HG03558 (cell line): ENCODE data around the gene CNNM2.
"Not testable (repeated sequence)": the region's sequence is repeated elsewhere in the genome, so short reads cannot be mapped to it uniquely, and the experiment has no call there.

Experiments used
- ATAC-seq: cut with Tn5 transposase; IDR thresholded peaks from one replicate; pipeline ENCODE4 v1.9.1; 2021; ENCODE audit warnings: moderate number of reproducible peaks; ENCODE audit not compliant: unreplicated experiment; ENCODE audit errors: extremely low read depth

The CNNM2 gene

DNA sequence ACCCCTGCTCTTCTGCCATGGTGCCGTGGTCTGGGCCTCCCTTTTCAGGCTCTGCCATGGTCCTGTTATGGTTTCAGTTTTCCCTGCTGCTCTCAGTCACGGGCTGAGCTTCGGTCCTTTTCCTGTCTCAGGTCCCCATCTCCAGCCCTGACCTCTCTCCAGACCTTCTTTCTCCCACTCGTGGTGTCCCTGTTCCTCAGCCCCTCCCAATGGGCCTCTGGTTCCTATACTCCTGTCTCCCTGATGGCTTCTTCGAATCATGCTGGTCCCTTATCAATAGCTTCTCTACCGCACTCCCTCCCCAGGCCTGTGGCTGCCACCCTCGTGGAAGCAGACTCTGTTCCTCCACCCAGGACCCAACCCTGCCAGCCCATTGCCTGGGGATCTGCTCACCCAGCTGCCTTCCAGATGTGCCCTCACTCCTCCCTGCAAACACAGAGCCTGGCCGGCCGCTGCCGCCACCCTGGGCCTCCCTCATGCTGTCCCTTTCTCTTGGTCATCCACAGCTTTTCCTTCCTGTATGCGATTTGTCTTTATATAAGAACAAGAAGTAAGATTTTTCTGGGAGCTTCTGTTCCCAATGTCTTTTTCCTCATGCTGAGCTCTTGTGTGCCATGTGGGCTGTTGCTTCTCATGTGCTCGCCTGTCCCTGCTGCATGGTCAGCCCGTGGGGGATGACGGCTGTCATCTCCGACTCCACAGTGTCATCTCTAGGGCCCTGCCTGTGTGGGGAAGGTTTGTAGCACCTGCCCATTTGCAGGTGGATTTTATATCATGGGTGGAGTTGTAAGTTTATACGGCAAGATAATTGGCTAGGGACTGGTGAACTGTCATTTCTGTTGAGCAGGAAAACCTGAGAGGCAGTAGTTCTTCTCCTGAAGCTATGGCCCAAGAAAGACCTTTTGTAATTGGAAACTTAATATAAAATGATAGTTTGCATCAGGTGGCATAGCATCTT, 148.3 kb downstream of the CNNM2 start:
- no peak for ATAC-seq

- ATAC-seq, result not testable (repeated sequence)
Observed at GRCh38 chr10:103067099-103067477, 149.0 kb downstream of the CNNM2 start.

DNA sequence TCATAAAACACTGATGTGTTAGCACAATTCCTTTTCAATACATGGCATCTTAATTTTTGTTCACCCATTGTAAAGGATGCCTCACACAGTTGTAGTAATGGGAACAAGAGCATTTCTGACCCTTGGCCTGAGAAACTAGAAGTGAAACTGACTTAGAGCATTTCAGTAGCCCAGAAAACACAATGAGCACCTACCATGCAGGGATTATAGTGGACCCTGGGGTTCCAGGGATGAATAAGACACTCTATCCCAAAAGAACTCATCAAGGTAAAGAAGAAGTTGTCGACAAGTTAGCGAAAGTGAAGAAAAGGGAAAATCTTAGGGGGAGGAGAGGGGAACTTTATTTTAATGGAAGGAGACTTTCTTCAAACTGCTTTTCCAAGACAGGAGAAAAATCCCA, 149.4 kb downstream of the CNNM2 start:
- ATAC-seq, result no peak

GRCh38 chr10:103067956-103068355, 149.9 kb downstream of the CNNM2 start:
- no peak for ATAC-seq

DNA sequence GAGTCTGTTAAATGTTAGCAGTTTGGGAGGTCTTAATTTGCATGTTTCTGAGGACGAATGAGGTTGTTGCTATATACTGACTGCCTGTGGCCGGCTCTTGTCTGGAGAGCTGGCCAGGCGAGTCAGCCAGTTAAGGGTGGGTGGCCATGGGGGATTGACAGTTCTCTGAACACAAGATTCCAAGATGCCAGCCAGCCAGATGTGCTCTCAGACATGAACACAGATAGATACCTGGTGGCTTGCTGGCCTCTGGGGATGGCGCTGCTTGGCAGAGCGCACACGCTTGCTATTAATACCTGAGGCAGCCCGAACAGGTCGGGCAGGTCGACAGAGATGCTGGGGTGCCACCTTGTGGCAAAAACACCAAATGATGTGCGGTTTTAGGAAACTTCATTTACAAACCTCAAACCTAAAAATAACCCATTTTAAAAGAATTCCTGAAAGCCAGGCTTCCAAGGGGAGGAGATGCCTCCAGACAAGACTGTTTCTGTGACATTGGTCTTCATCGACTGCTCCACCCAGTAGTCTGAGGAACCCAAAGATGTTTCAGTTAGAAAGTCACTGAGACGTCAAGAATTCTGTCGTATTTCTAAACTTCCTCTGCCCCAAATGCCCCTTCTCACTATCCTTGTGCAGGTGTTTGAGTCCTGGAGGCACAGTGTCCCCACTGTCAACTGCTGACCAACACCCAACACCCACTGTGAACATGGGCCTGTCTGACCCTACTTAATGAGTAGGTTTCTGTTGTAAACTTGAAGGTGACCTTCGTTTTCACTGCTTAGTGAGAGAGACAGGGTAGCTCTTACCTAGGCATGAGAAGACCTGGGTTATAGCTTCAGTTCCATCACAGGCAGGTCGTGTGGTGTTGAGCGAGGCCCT, 151.6 kb downstream of the CNNM2 start:
- no peak for ATAC-seq

DNA sequence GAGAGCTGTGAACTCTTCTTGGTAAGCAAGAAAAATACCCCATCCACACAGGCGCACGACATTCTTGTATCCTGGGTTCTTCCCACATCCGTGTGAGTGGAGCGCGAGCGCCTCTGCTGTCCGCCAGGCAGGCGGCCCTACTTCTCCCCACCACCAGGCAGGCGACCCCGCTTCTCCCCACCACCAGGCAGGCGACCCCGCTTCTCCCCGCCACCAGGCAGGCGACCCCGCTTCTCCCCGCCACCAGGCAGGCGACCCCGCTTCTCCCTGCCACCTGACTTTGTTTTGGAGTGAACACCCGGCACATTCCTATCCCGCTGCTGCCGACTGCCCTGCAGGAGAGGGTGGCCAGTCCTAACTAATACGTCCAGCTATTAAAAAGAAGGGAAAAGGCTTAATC, 154.2 kb downstream of the CNNM2 start:
- no peak for ATAC-seq

GRCh38 chr10:103072891-103073290, 154.8 kb downstream of the CNNM2 start:
- no peak for ATAC-seq

GRCh38 chr10:103077020-103077419, 158.9 kb downstream of the CNNM2 start:
- no peak for ATAC-seq

DNA sequence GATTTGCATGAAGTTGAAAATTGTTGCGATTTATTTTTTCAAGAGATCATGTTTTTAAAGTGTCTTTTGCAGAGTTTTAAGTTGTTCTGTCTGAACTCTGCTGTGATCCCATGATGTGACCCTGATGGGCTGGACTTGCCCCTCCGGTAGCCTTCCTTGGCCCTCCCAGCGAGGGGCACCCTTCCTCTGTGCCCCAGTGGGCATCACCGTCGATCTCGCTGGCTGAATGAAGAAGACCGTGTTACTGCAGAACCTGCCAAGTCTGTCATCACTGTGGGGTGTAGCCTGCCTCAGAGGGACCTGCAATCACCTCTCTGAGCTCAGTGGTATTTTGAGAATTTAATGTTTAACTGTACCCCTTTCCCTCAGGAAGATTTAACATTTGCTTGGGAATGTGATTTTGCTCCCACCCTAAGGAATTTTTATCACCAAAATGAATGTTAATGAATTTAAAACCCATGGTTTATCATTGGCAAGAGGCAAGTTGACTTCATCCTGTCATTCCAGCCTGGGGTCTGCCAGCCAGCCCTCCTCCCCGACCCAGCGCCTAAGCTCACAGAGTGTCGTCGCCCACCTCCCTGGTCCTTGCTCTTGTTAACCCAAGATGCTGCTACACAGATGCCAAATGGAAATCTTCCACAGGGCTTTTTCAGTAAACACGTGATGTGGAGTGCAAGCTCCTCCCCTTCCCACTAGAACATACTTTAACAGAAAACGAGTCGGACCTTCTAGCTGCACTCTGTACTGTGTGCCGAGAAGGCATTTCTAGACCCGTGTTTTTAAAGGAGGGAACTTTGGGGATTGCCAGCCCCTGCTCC, 159.6 kb downstream of the CNNM2 start:
- ATAC-seq, result no peak

GRCh38 chr10:103078309-103078615, 160.2 kb downstream of the CNNM2 start:
- no peak for ATAC-seq

- ATAC-seq, result no peak
Observed at GRCh38 chr10:103078676-103079075, 160.6 kb downstream of the CNNM2 start.

DNA sequence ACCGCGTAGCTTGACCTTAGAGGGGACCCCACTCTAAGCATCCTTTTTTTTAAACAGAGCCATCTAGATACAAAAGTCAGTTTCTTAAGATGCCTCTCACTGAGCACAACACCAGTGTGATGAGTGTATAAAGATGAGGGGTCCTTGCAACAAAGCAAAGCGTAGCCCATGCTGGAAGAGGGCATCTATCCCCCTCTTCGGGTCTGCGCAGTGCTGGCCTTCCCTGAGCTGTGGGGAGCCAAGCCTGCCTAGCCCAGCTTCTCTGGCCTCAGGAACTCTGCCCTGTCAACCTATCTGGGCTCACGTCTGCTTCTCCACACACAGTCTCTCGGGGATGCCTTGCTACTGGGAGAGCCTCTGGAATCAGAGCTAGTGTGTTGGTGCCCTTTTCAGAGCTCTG, 161.0 kb downstream of the CNNM2 start:
- no peak for ATAC-seq

DNA sequence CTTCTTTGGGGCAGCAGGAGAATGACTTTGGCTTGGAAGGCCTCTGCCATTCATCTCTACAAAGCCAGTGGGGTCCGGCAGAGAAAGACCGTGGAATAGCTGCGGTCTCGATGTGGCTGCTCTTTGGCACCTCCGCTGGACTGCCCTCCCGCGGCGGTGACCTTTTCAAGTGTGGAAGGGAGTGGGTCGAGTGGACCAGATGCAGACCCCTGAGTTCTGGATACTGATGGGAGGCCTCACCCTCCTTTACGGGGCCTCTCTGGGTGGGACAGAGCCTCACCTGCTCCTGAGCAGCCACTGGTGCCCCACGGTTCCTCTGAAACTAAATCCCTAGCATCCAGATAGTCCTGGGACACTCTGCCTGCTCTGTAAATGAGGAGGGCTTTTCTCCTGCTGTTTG, 161.9 kb downstream of the CNNM2 start:
- ATAC-seq, result no peak

DNA sequence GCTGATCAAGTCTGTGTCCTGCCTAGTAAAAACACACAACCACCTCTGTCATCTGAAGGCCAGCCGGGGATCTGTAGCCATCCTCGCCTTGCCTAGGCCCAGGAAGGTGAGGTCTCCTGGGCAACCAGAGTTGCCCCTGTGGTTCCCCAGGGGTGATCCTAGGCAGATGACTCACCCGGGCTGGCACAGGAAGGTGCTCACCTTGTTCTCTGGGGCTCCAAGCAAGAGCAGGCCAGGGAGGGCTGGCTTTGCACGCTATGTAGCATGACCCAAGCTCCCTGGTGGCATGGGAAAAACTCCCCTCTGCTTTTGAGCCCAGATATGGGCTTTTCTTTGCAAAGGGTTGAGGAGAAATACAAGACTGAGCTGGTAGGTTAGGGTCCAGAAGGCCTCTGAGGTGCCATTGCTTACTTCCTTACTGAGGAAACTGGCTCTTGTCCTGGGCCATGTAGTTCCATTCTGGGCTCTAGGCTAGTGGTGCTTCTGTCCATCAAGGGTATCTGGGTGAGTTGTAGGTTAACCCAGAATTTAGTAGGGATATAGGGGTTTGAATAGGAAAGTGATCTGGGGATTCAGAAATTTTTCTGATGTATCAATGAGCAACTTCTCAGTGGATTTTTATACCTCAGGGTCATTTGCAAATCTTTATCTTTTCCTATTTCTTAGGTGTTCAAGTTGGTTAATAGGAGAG, 162.9 kb downstream of the CNNM2 start:
- ATAC-seq, result no peak

DNA sequence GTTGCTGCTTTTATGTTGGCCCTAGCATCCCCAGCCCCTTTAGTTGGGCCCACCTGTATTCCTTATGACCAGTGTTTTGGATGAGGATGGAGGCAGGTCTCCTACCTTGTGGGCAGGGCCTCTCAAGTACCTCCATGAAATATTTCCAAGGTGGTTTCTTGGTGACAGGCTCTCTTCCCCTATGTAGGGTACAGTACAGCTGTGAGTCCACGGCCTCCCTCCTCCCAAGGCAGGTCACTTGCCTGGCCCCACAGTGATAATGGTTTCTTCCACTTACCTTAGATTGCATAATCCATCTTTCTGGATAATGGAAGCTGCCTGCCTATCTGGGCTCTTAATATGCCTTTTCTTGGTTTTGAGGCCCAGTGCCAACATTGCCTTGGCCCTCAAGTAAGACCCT, 164.6 kb downstream of the CNNM2 start:
- ATAC-seq, result no peak

- no peak for ATAC-seq
Observed at GRCh38 chr10:103083266-103083976, 165.3 kb downstream of the CNNM2 start.

DNA sequence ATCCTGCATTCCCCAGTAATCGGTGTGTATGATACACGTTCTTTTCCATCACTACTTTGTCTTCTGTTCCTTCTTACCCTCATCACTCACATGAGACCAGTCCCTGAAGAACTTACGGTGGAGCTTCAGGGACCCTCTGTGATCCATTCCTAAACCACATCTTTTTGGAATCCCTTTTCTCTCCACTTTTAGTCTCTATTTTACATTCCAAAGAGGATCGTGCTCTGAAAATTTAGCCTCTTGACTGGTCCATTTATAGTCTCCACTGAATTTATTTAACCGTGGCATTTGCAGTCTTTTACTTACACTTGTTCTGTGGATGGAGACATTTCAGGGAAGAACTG, 165.9 kb downstream of the CNNM2 start:
- no peak for ATAC-seq

DNA sequence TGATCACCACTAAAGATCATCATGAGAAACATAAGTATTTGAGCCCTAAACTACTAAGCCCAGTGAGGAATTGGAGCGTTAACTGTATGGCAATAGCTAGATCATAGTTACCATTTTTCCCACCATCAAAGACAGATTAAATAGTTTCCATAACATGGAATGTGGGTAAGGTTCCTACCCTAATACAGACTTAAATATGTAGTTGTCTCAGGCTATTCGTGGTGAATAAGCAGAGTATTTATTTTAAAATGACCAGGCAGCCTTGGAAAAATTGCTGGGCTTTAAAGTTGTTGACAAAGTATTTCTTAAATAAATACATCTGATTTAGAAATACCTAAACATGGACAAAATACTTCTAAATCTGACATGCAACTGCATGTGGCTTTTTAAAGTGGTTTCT, 168.2 kb downstream of the CNNM2 start:
- no peak for ATAC-seq

GRCh38 chr10:103086799-103087198, 168.7 kb downstream of the CNNM2 start:
- ATAC-seq, result no peak
